SK-N-MC (cell line): ENCODE results near the gene CFAP46.

Experiments
- EZH2 ChIP-seq: fragments of 200-600 bp; sonication (generic); IDR thresholded peaks from one replicate; pipeline ENCODE4 v1.6.1; 2017; ENCODE audit warnings: antibody characterized with exemption
- POLR2AphosphoS5 ChIP-seq: IDR thresholded peaks from 2 replicates; pipeline ENCODE4 v1.6.1; 2012; ENCODE audit warnings: mild to moderate bottlenecking, low read depth, low read length, borderline replicate concordance

GRCh38 chr10:132851451-132851850 lies 90.9 kb downstream of the CFAP46 start:
- TF ChIP-seq POLR2AphosphoS5, result no peak
- TF ChIP-seq EZH2, result no peak
